Hepatocyte (in vitro differentiated cells): ENCODE results near the gene RPS18.
"Not testable (repeated sequence)": the region's sequence is repeated elsewhere in the genome, so short reads cannot be mapped to it uniquely, and the experiment has no call there.

Experiments
- EZH2phosphoT487 ChIP-seq: fragments of 200-600 bp; sonication (generic); IDR thresholded peaks from one replicate; pipeline ENCODE4 v1.6.1; 2018; ENCODE audit warnings: antibody characterized with exemption, mild to moderate bottlenecking, low read depth, moderate library complexity; ENCODE audit not compliant: unreplicated experiment, severe bottlenecking
- TF ChIP-seq, protein P1 (sequence below): fragments of 200-600 bp; sonication (generic); IDR thresholded peaks from 2 replicates; pipeline ENCODE4 v1.5.1; 2016; ENCODE audit warnings: antibody characterized with exemption, mild to moderate bottlenecking; ENCODE audit not compliant: poor library complexity

DNA sequence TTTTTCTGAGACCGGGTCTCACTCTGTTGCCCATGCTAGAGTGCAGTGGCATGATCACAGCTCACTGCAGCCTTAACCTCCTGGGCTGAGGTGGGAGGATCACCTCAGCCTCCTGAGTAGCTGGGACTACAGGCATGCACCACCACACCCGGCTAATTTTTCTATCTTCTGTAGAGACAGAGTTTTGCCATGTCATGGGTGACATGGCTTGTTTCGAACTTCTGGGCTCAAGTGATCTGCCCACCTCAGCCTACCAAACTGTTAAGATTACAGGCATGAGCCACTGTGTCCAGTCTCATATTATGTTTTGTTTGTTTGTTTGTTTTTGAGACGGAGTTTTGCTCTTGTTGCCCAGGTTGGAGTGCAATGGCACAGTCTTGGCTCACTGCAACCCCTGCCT is 13.3 kb downstream of the RPS18 start:
- TF ChIP-seq, protein P1, sequence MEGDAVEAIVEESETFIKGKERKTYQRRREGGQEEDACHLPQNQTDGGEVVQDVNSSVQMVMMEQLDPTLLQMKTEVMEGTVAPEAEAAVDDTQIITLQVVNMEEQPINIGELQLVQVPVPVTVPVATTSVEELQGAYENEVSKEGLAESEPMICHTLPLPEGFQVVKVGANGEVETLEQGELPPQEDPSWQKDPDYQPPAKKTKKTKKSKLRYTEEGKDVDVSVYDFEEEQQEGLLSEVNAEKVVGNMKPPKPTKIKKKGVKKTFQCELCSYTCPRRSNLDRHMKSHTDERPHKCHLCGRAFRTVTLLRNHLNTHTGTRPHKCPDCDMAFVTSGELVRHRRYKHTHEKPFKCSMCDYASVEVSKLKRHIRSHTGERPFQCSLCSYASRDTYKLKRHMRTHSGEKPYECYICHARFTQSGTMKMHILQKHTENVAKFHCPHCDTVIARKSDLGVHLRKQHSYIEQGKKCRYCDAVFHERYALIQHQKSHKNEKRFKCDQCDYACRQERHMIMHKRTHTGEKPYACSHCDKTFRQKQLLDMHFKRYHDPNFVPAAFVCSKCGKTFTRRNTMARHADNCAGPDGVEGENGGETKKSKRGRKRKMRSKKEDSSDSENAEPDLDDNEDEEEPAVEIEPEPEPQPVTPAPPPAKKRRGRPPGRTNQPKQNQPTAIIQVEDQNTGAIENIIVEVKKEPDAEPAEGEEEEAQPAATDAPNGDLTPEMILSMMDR = not testable (repeated sequence)
- TF ChIP-seq EZH2phosphoT487 = not testable (repeated sequence)
